Heart right ventricle (tissue), 16 donors: ENCODE results near the gene ADAMTSL3. TPM values are rescaled to one million over a fixed set of nuclear protein-coding genes. Genes with fewer than 3 reads are reported as not detected.

Experiments used
- ATAC-seq, 8 donors: fragments of 200-7000 bp; cut with Tn5 transposase; one replicate each; pipeline ENCODE4 v1.9.1; 2020; ENCODE audit warnings: mild to moderate bottlenecking in 8 of 8, moderate library complexity in 8 of 8, moderate number of reproducible peaks in 1 of 8
- DNase-seq, 2 donors: peaks; one replicate each; pipeline ENCODE4 v3.0.0-alpha.2; 2020
- H3K27ac ChIP-seq, 10 donors: fragments of 200-600 bp; sonication (generic) in 2 of 10; one replicate each; pipeline versions ENCODE4 v1.5.0 to v1.8.0; 2020 to 2022; ENCODE audit warnings: mild to moderate bottlenecking in 3 of 10
- H3K27me3 ChIP-seq, 7 donors: fragments of 200-600 bp; one replicate each; pipeline ENCODE4 v1.8.0; 2021 to 2022; ENCODE audit warnings: mild to moderate bottlenecking in 2 of 7
- H3K36me3 ChIP-seq, 9 donors: fragments of 200-600 bp; sonication (generic) in 1 of 9; one replicate each; pipeline versions ENCODE4 v1.5.0 to v1.8.0; 2020 to 2022; ENCODE audit warnings: mild to moderate bottlenecking in 2 of 9
- H3K4me1 ChIP-seq, 9 donors: fragments of 200-600 bp; sonication (generic) in 1 of 9; one replicate each; pipeline versions ENCODE4 v1.5.0 to v1.8.0; 2020 to 2022; ENCODE audit warnings: mild to moderate bottlenecking in 4 of 9
- H3K4me3 ChIP-seq, 10 donors: fragments of 200-600 bp; sonication (generic) in 2 of 10; one replicate each; pipeline versions ENCODE4 v1.5.0 to v1.8.0; 2020 to 2022; ENCODE audit warnings: mild to moderate bottlenecking in 7 of 10, moderate library complexity in 2 of 10
- H3K9me3 ChIP-seq, 11 donors: fragments of 200-600 bp in 10 of 11; sonication (generic) in 2 of 11; one replicate each; pipeline versions ENCODE4 v1.5.0 to v1.8.0; 2013 to 2022; ENCODE audit warnings: mild to moderate bottlenecking in 2 of 11, control low read depth in 1 of 11, moderate library complexity in 1 of 11
- WGBS, 2 donors: extraction: QIAGEN DNeasy Blood & Tissue Kit; methylation state at CpG; one replicate each; pipeline ENCODE4 v1.1.7; 2013; ENCODE audit warnings: inconsistent platforms in 1 of 2; 5-methylcytosine and 5-hydroxymethylcytosine counted together
- intact Hi-C, 10 donors: fragments of 100-400 bp; cut with DNase I; formaldehyde crosslinking; loops; one replicate each; pipeline versions ENCODE4 v1.11.1 to v1.14.2; 2022
- polyA plus RNA-seq, 2 donors: library from polyadenylated mRNA; stranded (reverse); fragments of 200-250 nt; gene quantifications; one replicate each; pipeline ENCODE4 v1.2.3, GENCODE V29; 2013
- total RNA-seq, 10 donors: library from RNA; stranded (reverse); fragmentation: NEBNext Ultra II Directional in 3 of 10; extraction: Animal tissue kit (Norgen Biotek cat#: 25700) in 3 of 10; gene quantifications; one replicate each; pipeline versions ENCODE4 v1.2.1 to v1.2.4, GENCODE V29; 2021 to 2023
- TF ChIP-seq, protein P1 (sequence below), 9 donors: fragments of 200-600 bp; sonication (generic) in 2 of 9; IDR thresholded peaks; one replicate each; pipeline versions ENCODE4 v1.5.0 to v1.8.0; 2021 to 2022; ENCODE audit warnings: antibody characterized with exemption in 9 of 9, mild to moderate bottlenecking in 5 of 9, moderate library complexity in 1 of 9
- donor health status: Arrhythmogenic right ventricular cardiomyopathy.
- donor health status: ischemic (EF 13 %, LVEDD 7.1; RV severe dilation, severe dysfunction).
- donor health status: healthy with polysubstance abuse.
- donor health status: DM: no; HTN: yes; CAD: no.
- donor health status: DM: no; HTN: no; CAD: no.
- donor health status: ischemic (EF 25% LVEDD 6.9; RV normal size, moderate dysfunction).
- donor health status: ischemic (EF 25% LVEDD 5.7; RV mildly dilated, moderate dysfunction).
- donor health status: healthy.
- donor health status: DM: yes; HTN: yes; CAD: no.
- donor health status: Ischemic cardiomyopathy.
- donor health status: ischemic (EF 35%, LVEDD 5.7; RV mildly dilated, moderate dysfunction).
- donor health status: nonischemic (EF 11% LVEDD 7.7; RV severe dilation, severe dysfunction).
- donor health status: DM: yes; HTN: yes; CAD: no.
- donor health status: PGD.
- donor health status: ischemic (EF 29% LVEDD 5.4; RV normal size, mild dysfunction).
- donor health status: nonischemic (EF 23%, LVEDD 6.1; RV moderate dilation, normal function).

Gene ADAMTSL3
- total and polyA plus RNA-seq, 12 donors: 1.6 to 15.4 (median 11.0) TPM

DNA sequence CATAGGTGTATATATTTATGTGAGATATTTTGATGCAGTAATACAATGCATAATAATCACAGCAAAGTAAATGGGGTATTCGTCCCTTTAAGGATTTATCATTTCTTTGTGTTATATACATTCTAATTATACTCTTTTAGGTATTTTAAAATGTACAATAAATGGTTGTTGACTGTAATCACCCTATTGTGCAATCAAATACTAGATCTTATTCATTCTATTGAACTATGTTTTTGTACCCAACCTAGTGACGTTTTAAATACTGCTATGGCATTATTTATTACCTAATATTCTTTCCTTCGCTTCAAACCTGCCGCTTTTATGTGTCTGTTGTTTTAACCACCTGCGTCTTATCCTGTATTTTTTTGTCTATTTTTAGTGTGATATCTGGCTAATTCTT is 132.4 kb downstream of the ADAMTSL3 start:
- Histone ChIP-seq H3K27ac (no peak overlapping the region), H3K4me3 (no peak overlapping the region), H3K36me3 (no peaks in the 10 kb centered on the region), H3K9me3 (peaks cover 0 to 44% (median 5%) of the 10 kb centered on the region in 11 donors), H3K27me3 (no peaks in the 10 kb centered on the region), H3K4me1 (peaks cover 0 to 12% (median 0%) of the 10 kb centered on the region in 9 donors)
- TF ChIP-seq, protein P1, sequence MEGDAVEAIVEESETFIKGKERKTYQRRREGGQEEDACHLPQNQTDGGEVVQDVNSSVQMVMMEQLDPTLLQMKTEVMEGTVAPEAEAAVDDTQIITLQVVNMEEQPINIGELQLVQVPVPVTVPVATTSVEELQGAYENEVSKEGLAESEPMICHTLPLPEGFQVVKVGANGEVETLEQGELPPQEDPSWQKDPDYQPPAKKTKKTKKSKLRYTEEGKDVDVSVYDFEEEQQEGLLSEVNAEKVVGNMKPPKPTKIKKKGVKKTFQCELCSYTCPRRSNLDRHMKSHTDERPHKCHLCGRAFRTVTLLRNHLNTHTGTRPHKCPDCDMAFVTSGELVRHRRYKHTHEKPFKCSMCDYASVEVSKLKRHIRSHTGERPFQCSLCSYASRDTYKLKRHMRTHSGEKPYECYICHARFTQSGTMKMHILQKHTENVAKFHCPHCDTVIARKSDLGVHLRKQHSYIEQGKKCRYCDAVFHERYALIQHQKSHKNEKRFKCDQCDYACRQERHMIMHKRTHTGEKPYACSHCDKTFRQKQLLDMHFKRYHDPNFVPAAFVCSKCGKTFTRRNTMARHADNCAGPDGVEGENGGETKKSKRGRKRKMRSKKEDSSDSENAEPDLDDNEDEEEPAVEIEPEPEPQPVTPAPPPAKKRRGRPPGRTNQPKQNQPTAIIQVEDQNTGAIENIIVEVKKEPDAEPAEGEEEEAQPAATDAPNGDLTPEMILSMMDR (IDR thresholded peaks at IDR 0.05): no peak
- no peak for DNase-seq
- ATAC-seq: no peak
- intact Hi-C loops: no loop called here
- WGBS, 2 donors: 89% methylated on average over 5 of the region's 5 CpGs

- TF ChIP-seq, protein P1 (IDR thresholded peaks at IDR 0.05): no peak
- H3K4me3 ChIP-seq: no peak overlapping the region
- 95 to 97% methylated on average over 5 of the region's 5 CpGs for WGBS, 2 donors
- ATAC-seq (no peak), DNase-seq (no peak)
- intact Hi-C loops: no loop called here
- H3K9me3 ChIP-seq: peaks cover 0 to 4% (median 0%) of the 10 kb centered on the region in 11 donors
- H3K27me3 ChIP-seq: no peaks in the 10 kb centered on the region
- no peak overlapping the region for H3K27ac ChIP-seq
- no peaks in the 10 kb centered on the region for H3K36me3 ChIP-seq
- peaks cover 0 to 9% (median 0%) of the 10 kb centered on the region in 9 donors for H3K4me1 ChIP-seq
These were observed 139.1 kb downstream of the ADAMTSL3 start for GRCh38 chr15:83793069-83793468.

DNA sequence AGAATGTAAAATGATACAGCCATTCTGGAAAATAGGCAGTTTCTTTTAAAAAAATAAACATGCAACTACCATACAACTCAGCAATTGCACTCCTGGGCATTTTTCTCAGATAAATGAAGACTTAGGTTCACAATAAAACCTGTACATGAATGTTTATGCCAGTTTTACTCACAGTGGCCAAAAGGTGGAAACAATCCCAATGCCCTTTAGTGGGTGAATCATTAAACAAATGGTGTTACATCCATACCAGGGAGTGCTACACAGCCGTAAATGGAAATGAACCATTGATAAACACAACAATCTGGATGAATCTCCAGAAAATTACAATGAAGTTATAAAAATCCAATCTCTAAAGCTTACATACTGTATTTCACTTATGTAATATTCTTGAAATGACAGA is 140.3 kb downstream of the ADAMTSL3 start:
- no peak for ATAC-seq
- H3K4me1 ChIP-seq: peaks cover 0 to 4% (median 0%) of the 10 kb centered on the region in 9 donors
- no peak overlapping the region for H3K27ac ChIP-seq
- no peak for DNase-seq
- TF ChIP-seq, protein P1 (IDR thresholded peaks at IDR 0.05): no peak
- no peak overlapping the region for H3K4me3 ChIP-seq
- WGBS, 2 donors: 95% methylated on average over 1 of the region's 1 CpG
- H3K27me3 ChIP-seq: no peaks in the 10 kb centered on the region
- H3K36me3 ChIP-seq: no peaks in the 10 kb centered on the region
- peaks cover 0 to 4% (median 0%) of the 10 kb centered on the region in 11 donors for H3K9me3 ChIP-seq
- intact Hi-C loops: no loop called here

- Histone ChIP-seq H3K27me3 (no peaks in the 10 kb centered on the region), H3K27ac (no peak overlapping the region), H3K36me3 (peaks cover 0 to 23% (median 0%) of the 10 kb centered on the region in 9 donors), H3K4me3 (no peak overlapping the region), H3K9me3 (peaks cover 0 to 20% (median 2%) of the 10 kb centered on the region in 11 donors), H3K4me1 (no peaks in the 10 kb centered on the region)
- TF ChIP-seq, protein P1 (IDR thresholded peaks at IDR 0.05): no peak
- ATAC-seq (no peak), DNase-seq (no peak)
- 49 to 58% methylated on average over 2 of the region's 2 CpGs for WGBS, 2 donors
- intact Hi-C loops: no loop called here
These were observed 155.4 kb downstream of the ADAMTSL3 start for GRCh38 chr15:83809345-83809744.
